ENCODE data around the gene MAP1B.

- TF ChIP-seq NPAS2 (CRISPR knock-in tag; IDR thresholded peaks at IDR 0.05; ENCODE audit: borderline replicate concordance) (no peak), POLR2A (IDR thresholded peaks at IDR 0.05; ENCODE audit: low read length) (no peak), CTCF (IDR thresholded peaks at IDR 0.05) (no peak), RAD21 (conservative IDR thresholded peaks at IDR 0.05 in 1 of 2, IDR thresholded peaks at IDR 0.05 in 1 of 2) (no peak), EHMT2 (IDR thresholded peaks at IDR 0.05; ENCODE audit: low read depth) (no peak), CHD2 (IDR thresholded peaks at IDR 0.05; ENCODE audit: low read length, partially characterized antibody) (no peak), CEBPB (IDR thresholded peaks at IDR 0.05) (no peak), CHD4 (IDR thresholded peaks at IDR 0.05; ENCODE audit: borderline replicate concordance) (no peak), MAFK (IDR thresholded peaks at IDR 0.05; ENCODE audit: partially characterized antibody) (no peak), NFE2L2 (conservative IDR thresholded peaks at IDR 0.05; ENCODE audit: low read length) (no peak), SREBF2 (IDR thresholded peaks at IDR 0.05) (no peak), RFX5 (IDR thresholded peaks at IDR 0.05) (no peak)
Measured at GRCh38 chr5:72256536-72256935, 149.3 kb downstream of the MAP1B start.
